Measurements from ENCODE around the gene LDLRAD4.

The LDLRAD4 gene

GRCh38 chr18:13192970-13193369, 25.6 kb upstream of the LDLRAD4 start:
- no peak overlapping the region for H3K4me3 ChIP-seq (replicated peaks; ENCODE audit: insufficient read depth, low read length)
- no peaks in the 10 kb centered on the region for H3K27me3 ChIP-seq (ENCODE audit: insufficient read depth, poor library complexity, severe bottlenecking)
- TF ChIP-seq CTCF (IDR thresholded peaks at IDR 0.05; ENCODE audit: insufficient read depth, low read length) (no peak), GABPA (IDR thresholded peaks at IDR 0.05; ENCODE audit: low read depth) (no peak), REST (IDR thresholded peaks at IDR 0.05; ENCODE audit: insufficient replicate concordance, low read depth) (no peak), SPI1 (IDR thresholded peaks at IDR 0.05; ENCODE audit: borderline replicate concordance, low read depth) (no peak), POLR2AphosphoS5 (IDR thresholded peaks at IDR 0.05; ENCODE audit: low read depth) (no peak)
- no peak for DNase-seq (ENCODE audit: low read depth in 1 of 2, low spot score in 1 of 2)
- H3K27ac ChIP-seq (replicated peaks), result no peak overlapping the region

- TF ChIP-seq REST (IDR thresholded peaks at IDR 0.05; ENCODE audit: insufficient replicate concordance, low read depth), result no peak
- TF ChIP-seq POLR2AphosphoS5 (IDR thresholded peaks at IDR 0.05; ENCODE audit: low read depth), result no peak
- no peak for TF ChIP-seq GABPA (IDR thresholded peaks at IDR 0.05; ENCODE audit: low read depth)
- no peak for TF ChIP-seq SPI1 (IDR thresholded peaks at IDR 0.05; ENCODE audit: borderline replicate concordance, low read depth)
- H3K27ac ChIP-seq (replicated peaks), result no peak overlapping the region
- no peaks in the 10 kb centered on the region for H3K27me3 ChIP-seq (ENCODE audit: insufficient read depth, poor library complexity, severe bottlenecking)
- H3K4me3 ChIP-seq (replicated peaks; ENCODE audit: insufficient read depth, low read length), result no peak overlapping the region
- no peak for DNase-seq (ENCODE audit: low read depth in 1 of 2, low spot score in 1 of 2)
Observed at GRCh38 chr18:13194239-13194638, 24.3 kb upstream of the LDLRAD4 start.

GRCh38 chr18:13198701-13199100, 19.9 kb upstream of the LDLRAD4 start:
- H3K27ac ChIP-seq (replicated peaks), result no peak overlapping the region
- TF ChIP-seq GABPA (IDR thresholded peaks at IDR 0.05; ENCODE audit: low read depth), result no peak
- no peak for TF ChIP-seq SPI1 (IDR thresholded peaks at IDR 0.05; ENCODE audit: borderline replicate concordance, low read depth)
- TF ChIP-seq POLR2AphosphoS5 (IDR thresholded peaks at IDR 0.05; ENCODE audit: low read depth), result no peak
- no peak for TF ChIP-seq REST (IDR thresholded peaks at IDR 0.05; ENCODE audit: insufficient replicate concordance, low read depth)
- TF ChIP-seq CTCF (IDR thresholded peaks at IDR 0.05; ENCODE audit: insufficient read depth, low read length), result no peak
- DNase-seq (ENCODE audit: low read depth in 1 of 2, low spot score in 1 of 2), result no peak

More at GRCh38 chr18:13198701-13199100, 19.9 kb upstream of the LDLRAD4 start:
- H3K4me3 ChIP-seq (replicated peaks; ENCODE audit: insufficient read depth, low read length), result no peak overlapping the region
- no peaks in the 10 kb centered on the region for H3K27me3 ChIP-seq (ENCODE audit: insufficient read depth, poor library complexity, severe bottlenecking)

Data from HL-60 (cell line).